Activated T-helper 1 cell treated with Interleukin-2 at 50 U/mL for 16 hours (primary cell): ENCODE measurements around the gene CDK3.

Experiments used
- DNase-seq: peaks from one replicate; pipeline ENCODE4 v3.0.0-alpha.2; 2020; ENCODE audit warnings: low read depth

CDK3 gene

GRCh38 chr17:75991396-75991795 lies 9.3 kb upstream of the CDK3 start:
- DNase-seq, result no peak

- DNase-seq, result no peak
Measured at GRCh38 chr17:75994802-75995370, 5.8 kb upstream of the CDK3 start.

GRCh38 chr17:75995385-75995925 lies 5.2 kb upstream of the CDK3 start:
- DNase-seq, result no peak

GRCh38 chr17:75996665-75997590 lies 3.7 kb upstream of the CDK3 start:
- no peak for DNase-seq

- DNase-seq, result no peak
Measured at GRCh38 chr17:75998327-75998795, 2.3 kb upstream of the CDK3 start.

GRCh38 chr17:76000016-76000754 lies 470 bp upstream of the CDK3 start:
- DNase-seq, result peak; percentile 38

GRCh38 chr17:76002100-76002499 lies 1.4 kb downstream of the CDK3 start:
- no peak for DNase-seq

GRCh38 chr17:76003915-76004314 lies 3.3 kb downstream of the CDK3 start:
- no peak for DNase-seq

GRCh38 chr17:76004750-76005262 lies 4.2 kb downstream of the CDK3 start:
- no peak for DNase-seq

GRCh38 chr17:76005263-76006149 lies 4.9 kb downstream of the CDK3 start:
- DNase-seq, result peak; percentile 60

GRCh38 chr17:76007131-76007849 lies 6.6 kb downstream of the CDK3 start:
- DNase-seq, result no peak

- no peak for DNase-seq
Measured at GRCh38 chr17:76007850-76008165, 7.2 kb downstream of the CDK3 start.

- DNase-seq, result no peak
Measured at GRCh38 chr17:76008208-76008607, 7.6 kb downstream of the CDK3 start.

GRCh38 chr17:76008630-76009425 lies 8.2 kb downstream of the CDK3 start:
- DNase-seq, result no peak

- DNase-seq, result no peak
Measured at GRCh38 chr17:76009447-76009846, 8.8 kb downstream of the CDK3 start.

- DNase-seq, result no peak
Measured at GRCh38 chr17:76009969-76010661, 9.5 kb downstream of the CDK3 start.

- DNase-seq, result no peak
Measured at GRCh38 chr17:76011951-76012350, 11.3 kb downstream of the CDK3 start.

GRCh38 chr17:76013377-76013932 lies 12.8 kb downstream of the CDK3 start:
- DNase-seq, result no peak
